ENCODE measurements around the gene FAM219A. TPM values are rescaled to one million over a fixed set of nuclear protein-coding genes. Genes with fewer than 3 reads are reported as not detected.

FAM219A gene
- total RNA-seq, 2 experiments from 2014 or later = 11.1 to 11.6 TPM

DNA sequence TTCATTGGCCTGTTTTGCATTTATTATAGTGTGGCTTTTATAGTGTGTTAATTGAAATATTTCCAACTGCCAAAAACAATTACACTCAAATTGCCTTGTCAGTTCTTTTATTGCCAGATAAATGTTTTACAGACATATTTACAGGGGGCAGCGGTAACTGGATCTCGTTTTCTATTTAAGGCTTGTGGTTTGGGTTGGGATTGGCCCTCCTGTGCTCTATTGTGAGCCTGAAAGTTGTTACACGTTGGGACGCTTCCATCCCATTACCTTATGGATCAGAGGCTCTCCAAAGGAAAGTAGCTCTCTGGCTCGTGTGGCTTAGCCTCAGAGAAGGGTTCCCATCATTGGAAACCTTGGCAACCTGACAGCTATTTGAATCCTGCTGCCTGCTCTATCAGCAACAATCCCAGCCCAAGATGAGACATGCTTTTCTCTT lies 21.1 kb upstream of the FAM219A start:
- Mint-ChIP-seq H3K36me3 (ENCODE audit: low read depth) (no peaks in the 10 kb centered on the region), H3K4me1 (ENCODE audit: low read depth) (no peaks in the 10 kb centered on the region), H3K27ac (no peak overlapping the region), H3K9me3 (no peaks in the 10 kb centered on the region), H3K4me3 (no peak overlapping the region), H3K27me3 (ENCODE audit: low read depth) (peaks cover 2% of the 10 kb centered on the region)
- intact Hi-C loops (cut with micrococcal nuclease) = no loop called here
- DNase-seq = no peak
- CTCF ChIA-PET = no interaction called here

GRCh38 chr9:34477541-34477940 lies 19.2 kb upstream of the FAM219A start:
- Mint-ChIP-seq H3K27ac (no peak overlapping the region), H3K9me3 (no peaks in the 10 kb centered on the region), H3K27me3 (ENCODE audit: low read depth) (peaks cover 2% of the 10 kb centered on the region), H3K4me3 (no peak overlapping the region), H3K4me1 (ENCODE audit: low read depth) (no peaks in the 10 kb centered on the region), H3K36me3 (ENCODE audit: low read depth) (no peaks in the 10 kb centered on the region)
- intact Hi-C loops (cut with micrococcal nuclease) = no loop called here
- CTCF ChIA-PET = interaction anchor here (1.4 kb wide), 1 partner anchor 74 kb away, joined by 4 read pairs; no protein-coding TSS in a partner anchor
- DNase-seq = no peak

- no peaks in the 10 kb centered on the region for H3K36me3 Mint-ChIP-seq (ENCODE audit: low read depth)
- H3K9me3 Mint-ChIP-seq = no peaks in the 10 kb centered on the region
- no peak overlapping the region for H3K27ac Mint-ChIP-seq
- CTCF ChIA-PET = no interaction called here
- no peaks in the 10 kb centered on the region for H3K4me1 Mint-ChIP-seq (ENCODE audit: low read depth)
- no peak for DNase-seq
- no peak overlapping the region for H3K4me3 Mint-ChIP-seq
- H3K27me3 Mint-ChIP-seq (ENCODE audit: low read depth) = peaks cover 2% of the 10 kb centered on the region
- intact Hi-C loops (cut with micrococcal nuclease) = no loop called here
These were observed 16.7 kb upstream of the FAM219A start for GRCh38 chr9:34475097-34475496.

DNA sequence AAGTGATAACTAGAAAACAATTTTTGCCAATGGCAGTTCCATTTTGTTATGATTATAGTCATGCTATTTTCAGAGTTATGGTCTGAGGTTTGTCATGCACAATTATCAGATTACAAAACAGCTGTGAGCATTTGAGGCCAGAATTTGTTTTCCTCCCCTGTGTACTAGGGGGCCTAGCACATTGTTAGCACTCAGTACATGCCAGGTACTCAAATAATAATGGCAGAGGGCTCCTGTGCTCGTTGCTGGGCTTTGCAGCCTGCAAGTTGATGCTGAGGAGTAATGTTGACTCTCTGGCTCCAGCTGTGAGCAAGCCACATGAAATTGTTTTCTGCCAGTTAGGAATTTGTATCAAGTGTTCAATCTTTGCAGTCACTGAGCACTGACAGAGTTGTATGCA lies 7.1 kb upstream of the FAM219A start:
- peaks cover 4% of the 10 kb centered on the region for H3K4me1 Mint-ChIP-seq (ENCODE audit: low read depth)
- CTCF ChIA-PET = interaction anchor here (1.0 to 1.3 kb wide), 3 partner anchors 35 to 169 kb away, joined by 3 read pairs; no protein-coding TSS in a partner anchor
- H3K36me3 Mint-ChIP-seq (ENCODE audit: low read depth) = no peaks in the 10 kb centered on the region
- no peaks in the 10 kb centered on the region for H3K9me3 Mint-ChIP-seq
- DNase-seq = no peak
- intact Hi-C loops (cut with micrococcal nuclease) = no loop called here
- no peaks in the 10 kb centered on the region for H3K27me3 Mint-ChIP-seq (ENCODE audit: low read depth)
- H3K27ac Mint-ChIP-seq = no peak overlapping the region
- H3K4me3 Mint-ChIP-seq = no peak overlapping the region

- intact Hi-C loops (cut with micrococcal nuclease) = no loop called here
- DNase-seq = no peak
- Mint-ChIP-seq H3K4me1 (ENCODE audit: low read depth) (peaks cover 8% of the 10 kb centered on the region), H3K9me3 (no peaks in the 10 kb centered on the region), H3K4me3 (no peak overlapping the region), H3K36me3 (ENCODE audit: low read depth) (no peaks in the 10 kb centered on the region), H3K27ac (no peak overlapping the region), H3K27me3 (ENCODE audit: low read depth) (peaks cover 1% of the 10 kb centered on the region)
- CTCF ChIA-PET = interaction anchor here (1.0 to 1.3 kb wide), 2 partner anchors 36 to 139 kb away, joined by 3 read pairs; no protein-coding TSS in a partner anchor
These were observed 6.2 kb upstream of the FAM219A start for GRCh38 chr9:34464571-34464970.

GRCh38 chr9:34463901-34464232 lies 5.5 kb upstream of the FAM219A start:
- H3K9me3 Mint-ChIP-seq = no peaks in the 10 kb centered on the region
- peaks cover 10% of the 10 kb centered on the region for H3K4me1 Mint-ChIP-seq (ENCODE audit: low read depth)
- H3K36me3 Mint-ChIP-seq (ENCODE audit: low read depth) = no peaks in the 10 kb centered on the region
- H3K27ac Mint-ChIP-seq = no peak overlapping the region
- DNase-seq = no peak
- no peak overlapping the region for H3K4me3 Mint-ChIP-seq
- H3K27me3 Mint-ChIP-seq (ENCODE audit: low read depth) = peaks cover 1% of the 10 kb centered on the region
- CTCF ChIA-PET = interaction anchor here (1.1 to 1.3 kb wide), 3 partner anchors 10 to 140 kb away, joined by 3 to 6 read pairs (median 4); no protein-coding TSS in a partner anchor
- intact Hi-C loops (cut with micrococcal nuclease) = no loop called here

GRCh38 chr9:34463098-34463900 lies 4.9 kb upstream of the FAM219A start:
- Mint-ChIP-seq H3K36me3 (ENCODE audit: low read depth) (no peaks in the 10 kb centered on the region), H3K27ac (no peak overlapping the region), H3K4me1 (ENCODE audit: low read depth) (peaks cover 14% of the 10 kb centered on the region), H3K4me3 (no peak overlapping the region), H3K27me3 (ENCODE audit: low read depth) (peaks cover 1% of the 10 kb centered on the region), H3K9me3 (no peaks in the 10 kb centered on the region)
- peak; percentile 81 for DNase-seq
- intact Hi-C loops (cut with micrococcal nuclease) = no loop called here
- CTCF ChIA-PET = interaction anchor here (0.6 to 1.3 kb wide), 5 partner anchors 10 to 144 kb away, joined by 3 to 6 read pairs (median 3); no protein-coding TSS in a partner anchor

DNA sequence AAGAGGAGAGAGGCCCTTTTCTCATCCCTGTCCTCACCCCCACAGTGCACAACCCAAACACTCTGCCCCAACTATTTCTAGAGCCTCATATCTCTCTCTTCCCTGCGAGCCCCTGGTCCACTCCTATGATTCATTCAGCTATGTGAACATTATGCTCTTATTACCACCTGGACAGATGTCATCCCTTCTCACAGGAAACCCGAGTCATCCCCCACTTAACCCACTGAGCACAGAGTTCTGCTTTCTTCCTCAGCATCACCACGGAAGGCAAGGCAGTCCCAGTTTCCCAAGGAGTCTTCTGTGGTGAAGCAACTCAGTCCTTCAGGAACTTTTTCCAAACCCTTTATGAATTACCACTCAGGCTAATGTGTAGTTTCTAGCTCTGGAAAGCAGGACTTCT lies 1.6 kb upstream of the FAM219A start:
- peaks cover 34% of the 10 kb centered on the region for H3K4me1 Mint-ChIP-seq (ENCODE audit: low read depth)
- H3K27ac Mint-ChIP-seq = no peak overlapping the region
- peaks cover 1% of the 10 kb centered on the region for H3K27me3 Mint-ChIP-seq (ENCODE audit: low read depth)
- H3K4me3 Mint-ChIP-seq = no peak overlapping the region
- CTCF ChIA-PET = interaction anchor here (0.6 to 0.7 kb wide), 2 partner anchors 64 to 147 kb away, joined by 3 to 4 read pairs; no protein-coding TSS in a partner anchor
- DNase-seq = no peak
- intact Hi-C loops (cut with micrococcal nuclease) = loop anchor here (2.0 to 10.0 kb wide), 6 partner anchors 207 to 652 kb away; partner anchors contain the start of genes DCAF12, UBAP1, UBAP2 and UBE2R2
- no peaks in the 10 kb centered on the region for H3K9me3 Mint-ChIP-seq
- no peaks in the 10 kb centered on the region for H3K36me3 Mint-ChIP-seq (ENCODE audit: low read depth)

GRCh38 chr9:34459356-34459755 lies 986 bp upstream of the FAM219A start:
- intact Hi-C loops (cut with micrococcal nuclease) = loop anchor here (2.0 to 10.0 kb wide), 6 partner anchors 207 to 653 kb away; partner anchors contain the start of genes DCAF12, UBAP1, UBAP2 and UBE2R2
- no peaks in the 10 kb centered on the region for H3K36me3 Mint-ChIP-seq (ENCODE audit: low read depth)
- no peaks in the 10 kb centered on the region for H3K9me3 Mint-ChIP-seq
- no peak overlapping the region for H3K4me3 Mint-ChIP-seq
- peaks cover 1% of the 10 kb centered on the region for H3K27me3 Mint-ChIP-seq (ENCODE audit: low read depth)
- no peak for DNase-seq
- no peak overlapping the region for H3K27ac Mint-ChIP-seq
- CTCF ChIA-PET = interaction anchor here (0.7 kb wide), 1 partner anchor 65 kb away, joined by 4 read pairs; no protein-coding TSS in a partner anchor
- H3K4me1 Mint-ChIP-seq (ENCODE audit: low read depth) = peaks cover 40% of the 10 kb centered on the region

- CTCF ChIA-PET = interaction anchor here (0.7 kb wide), 1 partner anchor 65 kb away, joined by 4 read pairs; no protein-coding TSS in a partner anchor
- Mint-ChIP-seq H3K27me3 (ENCODE audit: low read depth) (peaks cover 1% of the 10 kb centered on the region), H3K4me1 (ENCODE audit: low read depth) (peaks cover 43% of the 10 kb centered on the region), H3K27ac (no peak overlapping the region), H3K4me3 (peak overlapping the region; percentile 87), H3K36me3 (ENCODE audit: low read depth) (no peaks in the 10 kb centered on the region), H3K9me3 (no peaks in the 10 kb centered on the region)
- DNase-seq = no peak
- intact Hi-C loops (cut with micrococcal nuclease) = loop anchor here (1.0 to 10.0 kb wide), 13 partner anchors 41 to 653 kb away; partner anchors contain the start of genes DCAF12, KIF24, NUDT2 and RPP25L
These were observed 580 bp upstream of the FAM219A start for GRCh38 chr9:34458959-34459340.

DNA sequence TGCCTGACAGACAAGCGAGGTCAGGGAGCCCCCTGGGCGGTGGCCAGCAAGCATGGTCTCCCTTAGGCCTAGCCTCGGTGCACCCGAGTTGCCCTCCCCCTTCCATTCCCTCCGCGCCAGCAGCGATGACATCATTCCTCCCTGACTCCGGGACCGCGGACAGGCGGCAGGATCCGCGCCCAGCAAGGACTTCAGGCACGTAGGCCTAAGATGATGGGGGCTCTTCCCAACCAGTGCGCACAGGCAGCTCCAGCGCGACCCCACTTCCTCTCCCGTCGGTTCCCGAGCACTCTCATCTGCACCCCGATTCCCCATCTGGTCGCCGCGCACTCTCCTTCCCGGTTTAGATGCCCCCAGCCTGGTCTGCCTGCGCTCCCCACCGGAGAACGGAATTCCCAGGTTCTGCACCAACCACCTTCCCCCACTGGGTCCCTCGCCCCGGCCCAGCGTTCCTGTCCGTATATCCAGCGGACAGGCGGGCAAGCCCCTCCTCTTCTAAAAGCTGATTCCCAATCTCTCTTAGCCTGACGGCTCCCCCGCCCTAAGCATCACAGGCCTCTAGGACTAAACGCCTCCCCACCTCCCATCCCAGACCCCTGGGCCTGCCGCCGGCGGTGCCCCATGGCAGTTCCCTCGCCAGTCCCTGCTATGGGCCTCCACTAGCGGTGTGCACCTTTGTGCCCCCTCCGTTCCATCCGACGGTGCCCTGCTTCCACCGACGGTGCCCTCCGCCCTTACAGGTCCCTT lies 931 bp downstream of the FAM219A start:
- no peak overlapping the region for H3K27ac Mint-ChIP-seq
- DNase-seq = peak; percentile 36
- peaks cover 40% of the 10 kb centered on the region for H3K4me1 Mint-ChIP-seq (ENCODE audit: low read depth)
- CTCF ChIA-PET = no interaction called here
- intact Hi-C loops (cut with micrococcal nuclease) = loop anchor here (1.0 to 10.0 kb wide), 13 partner anchors 43 to 655 kb away; partner anchors contain the start of genes DCAF12, KIF24, NUDT2 and RPP25L
- H3K4me3 Mint-ChIP-seq = peak overlapping the region; percentile 87
- no peaks in the 10 kb centered on the region for H3K9me3 Mint-ChIP-seq
- peaks cover 1% of the 10 kb centered on the region for H3K27me3 Mint-ChIP-seq (ENCODE audit: low read depth)
- no peaks in the 10 kb centered on the region for H3K36me3 Mint-ChIP-seq (ENCODE audit: low read depth)

DNA sequence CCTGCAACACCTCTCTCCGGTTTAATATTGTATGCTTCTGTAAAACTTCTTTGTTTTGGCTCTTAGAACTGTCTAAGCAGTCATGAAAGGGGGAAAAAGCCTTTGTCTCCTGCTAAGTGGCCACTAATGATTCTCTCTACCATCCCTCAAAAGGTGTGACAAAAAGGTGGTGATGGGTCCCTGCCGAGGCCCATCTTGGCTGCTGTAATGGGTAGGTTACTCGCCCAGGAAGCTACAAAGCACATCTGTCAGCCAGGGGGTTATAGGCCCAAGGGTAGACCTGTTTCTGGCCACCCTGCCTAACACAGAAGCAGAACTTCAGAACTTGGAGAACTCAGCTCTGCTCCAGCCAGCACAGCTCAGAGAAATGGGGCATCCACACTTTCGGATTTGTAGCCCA lies 1.6 kb downstream of the FAM219A start:
- CTCF ChIA-PET = interaction anchor here (0.7 to 1.1 kb wide), 4 partner anchors 13 to 63 kb away, joined by 3 to 4 read pairs (median 4); no protein-coding TSS in a partner anchor
- H3K4me1 Mint-ChIP-seq (ENCODE audit: low read depth) = peaks cover 42% of the 10 kb centered on the region
- intact Hi-C loops (cut with micrococcal nuclease) = loop anchor here (5.0 to 10.0 kb wide), 4 partner anchors 282 to 656 kb away; partner anchors contain the start of genes DCAF12, UBAP1 and UBE2R2
- H3K4me3 Mint-ChIP-seq = peak overlapping the region; percentile 87
- H3K27me3 Mint-ChIP-seq (ENCODE audit: low read depth) = peaks cover 1% of the 10 kb centered on the region
- DNase-seq = no peak
- H3K9me3 Mint-ChIP-seq = no peaks in the 10 kb centered on the region
- no peaks in the 10 kb centered on the region for H3K36me3 Mint-ChIP-seq (ENCODE audit: low read depth)
- no peak overlapping the region for H3K27ac Mint-ChIP-seq
